IMR-90 (cell line): ENCODE data around the gene DDX54. TPM values are rescaled to one million over a fixed set of nuclear protein-coding genes. Genes with fewer than 3 reads are reported as not detected.

Experiments
- ATAC-seq: fragments of 200-7000 bp; cut with Tn5 transposase; 2 replicates; pipeline ENCODE4 v1.9.1; 2020; ENCODE audit warnings: low read depth, mild to moderate bottlenecking, moderate library complexity
- BruUV-seq: library from RNA; stranded (reverse); fragments of 400-500 nt; replicated peaks from 2 replicates; lab custom pipeline; 2021; lab: Mats Ljungman, UMichigan
- CTCF ChIA-PET: fragments of 300-600 bp; formaldehyde crosslinking; extraction: SDS; loops from one replicate; lab custom pipeline; 2021; ENCODE audit warnings: antibody characterized with exemption; lab: Yijun Ruan, JAX
- POLR2A ChIA-PET: fragments of 300-600 bp; sonication (Branson Sonifier 250); formaldehyde crosslinking; loops from one replicate; lab custom pipeline; 2022; ENCODE audit warnings: antibody characterized with exemption; ENCODE audit not compliant: unreplicated experiment; lab: Charles Lee
- DNase-seq: peaks from one replicate; pipeline ENCODE4 v3.0.0; 2013
- H2AFZ ChIP-seq: replicated peaks from 2 replicates; pipeline ENCODE3; 2013; ENCODE audit warnings: low read length, mild to moderate bottlenecking; ENCODE audit not compliant: poor library complexity
- H2AK5ac ChIP-seq: 2 replicates; pipeline ENCODE4 v1.6.1; 2013; ENCODE audit warnings: low read depth, low read length, inconsistent platforms
- H2AK9ac ChIP-seq: replicated peaks from 2 replicates; pipeline ENCODE3; 2013; ENCODE audit warnings: mild to moderate bottlenecking, low read depth, low read length, moderate library complexity; ENCODE audit not compliant: poor library complexity
- H2BK120ac ChIP-seq: 2 replicates; pipeline ENCODE4 v1.6.1; 2013; ENCODE audit warnings: low read depth, low read length, inconsistent platforms
- H2BK15ac ChIP-seq: 3 replicates; pipeline ENCODE4 v1.6.1; 2013; ENCODE audit warnings: low read depth, low read length, inconsistent platforms
- H2BK20ac ChIP-seq: 2 replicates; pipeline ENCODE4 v1.6.1; 2013; ENCODE audit warnings: low read depth, mild to moderate bottlenecking, inconsistent platforms, low read length, moderate library complexity
- H2BK5ac ChIP-seq: 2 replicates; pipeline ENCODE4 v1.6.1; 2013; ENCODE audit warnings: mild to moderate bottlenecking, low read depth, low read length, inconsistent platforms; ENCODE audit not compliant: poor library complexity, severe bottlenecking
- H3K14ac ChIP-seq: replicated peaks from 2 replicates; pipeline ENCODE4 v1.6.1; 2013; ENCODE audit warnings: low read depth, low read length, inconsistent platforms
- H3K18ac ChIP-seq: 2 replicates; pipeline ENCODE4 v1.6.1; 2013; ENCODE audit warnings: low read depth, low read length, control low read depth
- H3K23ac ChIP-seq: 2 replicates; pipeline ENCODE4 v1.6.1; 2013; ENCODE audit warnings: low read depth, low read length, inconsistent platforms
- H3K27ac ChIP-seq: 2 replicates; pipeline ENCODE4 v1.5.1; 2013; ENCODE audit warnings: mild to moderate bottlenecking, control low read depth, low read length; ENCODE audit not compliant: insufficient read depth
- H3K27me3 ChIP-seq: 2 replicates; pipeline ENCODE4 v1.6.1; 2013; ENCODE audit warnings: low read length; ENCODE audit not compliant: control insufficient read depth, insufficient read depth
- H3K36me3 ChIP-seq: 2 replicates; pipeline ENCODE4 v1.6.1; 2013; ENCODE audit warnings: low read length, mixed read lengths; ENCODE audit not compliant: control insufficient read depth, insufficient read depth
- H3K4ac ChIP-seq: 2 replicates; pipeline ENCODE4 v1.6.1; 2013; ENCODE audit warnings: low read depth, low read length, inconsistent platforms
- H3K4me1 ChIP-seq: 2 replicates; pipeline ENCODE4 v1.6.1; 2013; ENCODE audit warnings: low read length, mixed read lengths; ENCODE audit not compliant: control insufficient read depth, insufficient read depth
- H3K4me2 ChIP-seq: 2 replicates; pipeline ENCODE4 v1.6.1; 2013; ENCODE audit warnings: low read depth, mild to moderate bottlenecking, control low read depth, low read length, moderate library complexity
- H3K4me3 ChIP-seq: 2 replicates; pipeline ENCODE4 v1.5.1; 2013; ENCODE audit warnings: low read depth, mild to moderate bottlenecking, control low read depth, low read length, moderate library complexity; ENCODE audit not compliant: insufficient read depth
- H3K56ac ChIP-seq: 2 replicates; pipeline ENCODE4 v1.6.1; 2013; ENCODE audit warnings: low read length, inconsistent platforms; ENCODE audit not compliant: insufficient read depth; ENCODE audit errors: extremely low read depth
- H3K79me1 ChIP-seq, 2 experiments: 2 replicates each; pipeline ENCODE4 v1.6.1; 2013; ENCODE audit warnings: low read length in 2 of 2, inconsistent platforms in 1 of 2, low read depth in 1 of 2
- H3K9ac ChIP-seq: 2 replicates; pipeline ENCODE4 v1.6.1; 2013; ENCODE audit warnings: low read depth, low read length, control low read depth
- H3K9me1 ChIP-seq: 2 replicates; pipeline ENCODE4 v1.6.1; 2013; ENCODE audit warnings: low read length, inconsistent platforms; ENCODE audit not compliant: insufficient read depth
- H3K9me3 ChIP-seq: 2 replicates; pipeline ENCODE4 v1.6.1; 2013; ENCODE audit warnings: low read length; ENCODE audit not compliant: control insufficient read depth, insufficient read depth
- H4K20me1 ChIP-seq: 2 replicates; pipeline ENCODE4 v1.6.1; 2013; ENCODE audit warnings: low read length, inconsistent platforms; ENCODE audit not compliant: insufficient read depth
- H4K5ac ChIP-seq: 2 replicates; pipeline ENCODE4 v1.6.1; 2013; ENCODE audit warnings: mild to moderate bottlenecking, low read depth, low read length, control low read depth
- H4K8ac ChIP-seq, 2 experiments: 2 replicates each; pipeline ENCODE4 v1.6.1; 2013; ENCODE audit warnings: low read depth in 2 of 2, low read length in 2 of 2, control low read depth in 1 of 2, inconsistent platforms in 1 of 2
- H4K91ac ChIP-seq: 2 replicates; pipeline ENCODE4 v1.6.1; 2013; ENCODE audit warnings: low read depth, low read length, inconsistent platforms; ENCODE audit not compliant: insufficient read depth
- CEBPB ChIP-seq: IDR thresholded peaks from 2 replicates; pipeline ENCODE4 v1.6.1; 2012; ENCODE audit warnings: low read depth, low read length, improper control_type of control experiment
- MXI1 ChIP-seq: IDR thresholded peaks from 2 replicates; pipeline ENCODE4 v1.6.1; 2012; ENCODE audit warnings: low read depth, mild to moderate bottlenecking, low read length, moderate library complexity, borderline replicate concordance
- WGBS, 2 experiments: methylation state at CpG; one replicate each; pipeline versions ENCODE4 v1.1.5 to v1.1.7; 2013; ENCODE audit warnings: missing lambda C conversion rate in 2 of 2; ENCODE audit not compliant: insufficient read length in 1 of 2; ENCODE audit errors: extremely low coverage in 2 of 2; 5-methylcytosine and 5-hydroxymethylcytosine counted together
- dilution Hi-C: fragments of 300-500 bp; cut with HindIII; formaldehyde crosslinking; loops from one replicate; pipeline ENCODE4 v1.14.3; 2018; ENCODE audit warnings: low sequenced_read_pairs; ENCODE audit not compliant: unreplicated experiment
- in situ Hi-C: fragments of 300-500 bp; cut with MboI; formaldehyde crosslinking; loops from 3 replicates; pipeline ENCODE4 v1.14.3; 2019; ENCODE audit warnings: low sequenced_read_pairs, inconsistent platforms, mixed read lengths
- intact Hi-C: fragments of 100-400 bp; cut with micrococcal nuclease; formaldehyde crosslinking; loops from 2 replicates; pipeline ENCODE4 v1.10.0; 2022
- polyA plus RNA-seq, 3 experiments: library from polyadenylated mRNA; depleted of rRNA; stranded (reverse); fragments of >200 nt; gene quantifications; 2 replicates each; pipeline ENCODE4 v1.2.3, GENCODE V29; 2012; ENCODE audit warnings: low replicate concordance in 1 of 3
- total RNA-seq: library from RNA; depleted of rRNA; stranded (reverse); fragments of >200 nt; gene quantifications from 2 replicates; pipeline ENCODE4 v1.2.3, GENCODE V29; 2012
- TF ChIP-seq, protein P1 (sequence below): fragments of 150-350 bp; IDR thresholded peaks from 2 replicates; pipeline ENCODE4 v1.6.1; 2017; ENCODE audit warnings: mild to moderate bottlenecking, antibody characterized with exemption, low read length, low read depth
- TF ChIP-seq, protein P2 (sequence below): conservative IDR thresholded peaks from 2 replicates; pipeline ENCODE4 v1.5.1; 2012; ENCODE audit warnings: mild to moderate bottlenecking, low read depth, low read length, improper control_type of control experiment

DDX54 gene
- total and polyA plus RNA-seq, 2 of the 4 experiments (the other 2 are of a cell fraction): 23.8 to 47.5 TPM

DNA sequence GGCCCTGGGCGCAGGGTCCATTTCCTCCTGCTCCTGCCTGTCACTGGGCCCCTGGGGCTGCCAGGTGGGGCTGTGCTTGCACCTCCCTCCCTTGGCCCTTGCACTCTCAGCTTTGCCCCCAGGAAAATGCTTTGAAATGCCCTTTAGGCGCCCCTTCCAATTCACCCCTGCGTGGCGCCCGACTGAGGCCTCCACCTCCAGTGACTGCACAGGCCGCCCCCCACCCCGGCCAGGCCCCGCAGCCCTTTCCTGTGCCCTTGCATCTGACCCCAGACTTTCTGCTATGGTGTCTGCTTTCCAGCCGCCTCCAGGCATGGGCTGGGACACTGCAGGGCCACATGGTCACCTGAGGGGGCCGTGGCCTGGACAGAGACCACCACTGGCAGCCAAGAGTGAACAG is 17.4 kb downstream of the DDX54 start:
- Histone ChIP-seq H3K56ac (no peak overlapping the region), H3K36me3 (peaks cover 67% of the 10 kb centered on the region), H2AFZ (no peak overlapping the region), H2BK5ac (no peak overlapping the region), H3K4ac (no peak overlapping the region), H3K9me1 (no peaks in the 10 kb centered on the region), H3K4me3 (no peak overlapping the region), H3K79me1 (peaks cover 3 to 5% of the 10 kb centered on the region in 2 experiments; a peak in 2 of 4 replicates), H3K4me1 (no peaks in the 10 kb centered on the region; the same call in 1 of the 2 replicates), H3K14ac (no peak overlapping the region), H4K20me1 (no peaks in the 10 kb centered on the region; the same call in 1 of the 2 replicates), H2BK15ac (no peak overlapping the region), H2BK20ac (no peak overlapping the region), H2BK120ac (no peak overlapping the region), H3K18ac (no peak overlapping the region), H4K5ac (no peak overlapping the region), H2AK5ac (no peak overlapping the region), H3K4me2 (no peak overlapping the region), H4K8ac (no peak overlapping the region), H3K23ac (no peak overlapping the region), H3K27me3 (no peaks in the 10 kb centered on the region), H3K9ac (no peak overlapping the region), H3K9me3 (no peaks in the 10 kb centered on the region), H4K91ac (no peak overlapping the region), H3K27ac (no peak overlapping the region), H2AK9ac (no peak overlapping the region)
- ATAC-seq (no peak), DNase-seq (no peak)
- intact Hi-C loops (no loop called here), dilution Hi-C loops (no loop called here), in situ Hi-C loops (no loop called here)
- POLR2A ChIA-PET: no interaction called here
- TF ChIP-seq MXI1 (no peak), CEBPB (no peak)
- TF ChIP-seq, protein P1, sequence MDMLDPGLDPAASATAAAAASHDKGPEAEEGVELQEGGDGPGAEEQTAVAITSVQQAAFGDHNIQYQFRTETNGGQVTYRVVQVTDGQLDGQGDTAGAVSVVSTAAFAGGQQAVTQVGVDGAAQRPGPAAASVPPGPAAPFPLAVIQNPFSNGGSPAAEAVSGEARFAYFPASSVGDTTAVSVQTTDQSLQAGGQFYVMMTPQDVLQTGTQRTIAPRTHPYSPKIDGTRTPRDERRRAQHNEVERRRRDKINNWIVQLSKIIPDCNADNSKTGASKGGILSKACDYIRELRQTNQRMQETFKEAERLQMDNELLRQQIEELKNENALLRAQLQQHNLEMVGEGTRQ: no peak
- TF ChIP-seq, protein P2, sequence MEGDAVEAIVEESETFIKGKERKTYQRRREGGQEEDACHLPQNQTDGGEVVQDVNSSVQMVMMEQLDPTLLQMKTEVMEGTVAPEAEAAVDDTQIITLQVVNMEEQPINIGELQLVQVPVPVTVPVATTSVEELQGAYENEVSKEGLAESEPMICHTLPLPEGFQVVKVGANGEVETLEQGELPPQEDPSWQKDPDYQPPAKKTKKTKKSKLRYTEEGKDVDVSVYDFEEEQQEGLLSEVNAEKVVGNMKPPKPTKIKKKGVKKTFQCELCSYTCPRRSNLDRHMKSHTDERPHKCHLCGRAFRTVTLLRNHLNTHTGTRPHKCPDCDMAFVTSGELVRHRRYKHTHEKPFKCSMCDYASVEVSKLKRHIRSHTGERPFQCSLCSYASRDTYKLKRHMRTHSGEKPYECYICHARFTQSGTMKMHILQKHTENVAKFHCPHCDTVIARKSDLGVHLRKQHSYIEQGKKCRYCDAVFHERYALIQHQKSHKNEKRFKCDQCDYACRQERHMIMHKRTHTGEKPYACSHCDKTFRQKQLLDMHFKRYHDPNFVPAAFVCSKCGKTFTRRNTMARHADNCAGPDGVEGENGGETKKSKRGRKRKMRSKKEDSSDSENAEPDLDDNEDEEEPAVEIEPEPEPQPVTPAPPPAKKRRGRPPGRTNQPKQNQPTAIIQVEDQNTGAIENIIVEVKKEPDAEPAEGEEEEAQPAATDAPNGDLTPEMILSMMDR: no peak
- no TSS peak for BruUV-seq
- 91% methylated on average over 8 of the region's 10 CpGs; no CpG with 5 or more reads in 1 of the 2 experiments for WGBS, 2 experiments
- CTCF ChIA-PET: no interaction called here
